ENCODE data around the gene ACOXL. TPM values are rescaled to one million over a fixed set of nuclear protein-coding genes. Genes with fewer than 3 reads are reported as not detected.

Gene ACOXL
- total RNA-seq, 2 experiments from 2014 or later: 0.14 to 0.56 TPM

GRCh38 chr2:110888411-110888810 is 156.0 kb downstream of the ACOXL start:
- no peak for TF ChIP-seq CTCF (IDR thresholded peaks at IDR 0.05)
- Mint-ChIP-seq H3K27me3 (peaks cover 9% of the 10 kb centered on the region), H3K9me3 (peaks cover 2% of the 10 kb centered on the region), H3K4me3 (no peak overlapping the region), H3K27ac (no peak overlapping the region), H3K4me1 (ENCODE audit: low read depth) (no peaks in the 10 kb centered on the region), H3K36me3 (ENCODE audit: low read depth) (no peaks in the 10 kb centered on the region)
- ChIA-PET POLR2A (no interaction called here), CTCF (no interaction called here)
- intact Hi-C loops (cut with micrococcal nuclease): no loop called here
- ATAC-seq (no peak), DNase-seq (no peak)

- intact Hi-C loops (cut with micrococcal nuclease): no loop called here
- no peak overlapping the region for H3K27ac Mint-ChIP-seq
- peaks cover 9% of the 10 kb centered on the region for H3K9me3 Mint-ChIP-seq
- H3K4me1 Mint-ChIP-seq (ENCODE audit: low read depth): no peaks in the 10 kb centered on the region
- H3K4me3 Mint-ChIP-seq: no peak overlapping the region
- peaks cover 4% of the 10 kb centered on the region for H3K36me3 Mint-ChIP-seq (ENCODE audit: low read depth)
- ATAC-seq (no peak), DNase-seq (no peak)
- H3K27me3 Mint-ChIP-seq: peaks cover 8% of the 10 kb centered on the region
- POLR2A ChIA-PET: no interaction called here
- CTCF ChIA-PET: interaction anchor here (1.3 to 1.8 kb wide), 2 partner anchors 11 to 15 kb away, joined by 3 to 8 read pairs; no protein-coding TSS in a partner anchor
- TF ChIP-seq CTCF (IDR thresholded peaks at IDR 0.05): no peak
Measured at GRCh38 chr2:110891626-110892025, 159.3 kb downstream of the ACOXL start.

- no peak for TF ChIP-seq CTCF (IDR thresholded peaks at IDR 0.05)
- Mint-ChIP-seq H3K27ac (no peak overlapping the region), H3K4me1 (ENCODE audit: low read depth) (no peaks in the 10 kb centered on the region), H3K9me3 (peaks cover 7% of the 10 kb centered on the region), H3K27me3 (peaks cover 7% of the 10 kb centered on the region), H3K36me3 (ENCODE audit: low read depth) (peaks cover 4% of the 10 kb centered on the region), H3K4me3 (no peak overlapping the region)
- ChIA-PET POLR2A (no interaction called here), CTCF (interaction anchor here (1.5 kb wide), 1 partner anchor 84 kb away, joined by 3 read pairs; no protein-coding TSS in a partner anchor)
- no peak for ATAC-seq
- no peak for DNase-seq
- intact Hi-C loops (cut with micrococcal nuclease): no loop called here
Measured at GRCh38 chr2:110896226-110896625, 163.9 kb downstream of the ACOXL start.

DNA sequence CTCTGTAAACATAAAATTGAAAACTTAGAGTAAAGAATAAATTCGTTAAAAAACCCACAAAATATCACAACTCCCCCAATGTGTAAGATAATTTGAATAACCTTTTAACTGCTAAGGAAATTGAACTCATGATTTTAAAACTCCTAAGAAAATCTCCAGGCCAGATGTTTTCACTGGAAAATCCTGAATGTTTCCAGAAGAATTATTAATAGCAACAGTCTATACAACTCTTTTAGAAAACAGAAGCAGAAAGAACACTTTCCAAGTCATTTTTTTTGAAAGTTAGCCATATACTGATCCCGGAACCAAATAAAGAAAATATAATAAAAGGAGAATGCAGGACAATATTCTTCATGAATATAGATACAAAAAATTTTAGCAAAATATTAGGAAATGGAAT is 165.6 kb downstream of the ACOXL start:
- ChIA-PET POLR2A (no interaction called here), CTCF (no interaction called here)
- no peak for TF ChIP-seq CTCF (IDR thresholded peaks at IDR 0.05)
- peaks cover 4% of the 10 kb centered on the region for H3K36me3 Mint-ChIP-seq (ENCODE audit: low read depth)
- ATAC-seq: no peak
- no peak overlapping the region for H3K4me3 Mint-ChIP-seq
- intact Hi-C loops (cut with micrococcal nuclease): no loop called here
- no peak for DNase-seq
- H3K9me3 Mint-ChIP-seq: peaks cover 7% of the 10 kb centered on the region
- no peaks in the 10 kb centered on the region for H3K4me1 Mint-ChIP-seq (ENCODE audit: low read depth)
- H3K27ac Mint-ChIP-seq: no peak overlapping the region
- H3K27me3 Mint-ChIP-seq: peaks cover 7% of the 10 kb centered on the region

DNA sequence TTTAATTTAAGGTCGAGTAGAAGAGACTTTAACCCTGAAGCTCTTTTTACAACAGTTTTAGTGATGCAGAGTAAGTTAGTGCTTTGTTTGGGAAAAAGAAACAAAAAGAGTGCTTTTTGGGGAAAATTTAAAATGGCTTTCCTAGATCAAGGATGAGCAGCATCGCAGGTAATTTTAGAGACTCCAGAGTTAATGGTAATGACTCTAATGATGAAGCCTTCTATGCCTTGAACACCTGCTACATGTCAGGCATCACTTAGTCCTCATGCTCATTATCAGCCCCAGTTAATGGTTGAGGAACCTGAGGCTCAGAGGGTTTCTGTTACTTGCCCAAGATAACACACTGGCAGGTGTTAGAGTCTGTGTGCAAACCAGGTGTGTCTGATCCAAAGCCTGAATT is 167.8 kb downstream of the ACOXL start:
- intact Hi-C loops (cut with micrococcal nuclease): no loop called here
- no peak overlapping the region for H3K4me3 Mint-ChIP-seq
- TF ChIP-seq CTCF (IDR thresholded peaks at IDR 0.05): no peak
- no peak for DNase-seq
- H3K36me3 Mint-ChIP-seq (ENCODE audit: low read depth): peaks cover 2% of the 10 kb centered on the region
- H3K27me3 Mint-ChIP-seq: peaks cover 7% of the 10 kb centered on the region
- peaks cover 4% of the 10 kb centered on the region for H3K4me1 Mint-ChIP-seq (ENCODE audit: low read depth)
- H3K9me3 Mint-ChIP-seq: peaks cover 10% of the 10 kb centered on the region
- no peak for ATAC-seq
- ChIA-PET CTCF (interaction anchor here (0.6 kb wide), 1 partner anchor 63 kb away, joined by 4 read pairs; no protein-coding TSS in a partner anchor), POLR2A (no interaction called here)
- H3K27ac Mint-ChIP-seq: no peak overlapping the region

All from activated CD8-positive, alpha-beta T cell treated with anti-CD3 and anti-CD28 coated beads for 36 hours (primary cell).